GM23338 (cell line): ENCODE data around the gene CTSK. TPM values are rescaled to one million over a fixed set of nuclear protein-coding genes. Genes with fewer than 3 reads are reported as not detected.

ENCODE experiments used
- ATAC-seq: fragments of 200-7000 bp; cut with Tn5 transposase; 3 replicates; pipeline ENCODE4 v1.9.1; 2020
- DNase-seq: peaks from one replicate; pipeline ENCODE4 v3.0.0-alpha.2; 2015; ENCODE audit warnings: low spot score
- H2AFZ ChIP-seq: fragments of 200-600 bp; sonication (generic); 2 replicates; pipeline ENCODE4 v1.8.0; 2016; ENCODE audit warnings: antibody characterized with exemption, mild to moderate bottlenecking, moderate library complexity
- H3F3A ChIP-seq: fragments of 200-600 bp; sonication (generic); replicated peaks from 2 replicates; pipeline ENCODE4 v1.8.0; 2017; ENCODE audit warnings: antibody characterized with exemption, mixed run types, low read depth
- H3K27ac ChIP-seq: fragments of 200-600 bp; sonication (generic); 2 replicates; pipeline ENCODE4 v1.6.1; 2016; ENCODE audit warnings: low read depth
- H3K27me3 ChIP-seq: fragments of 200-600 bp; sonication (generic); 2 replicates; pipeline ENCODE4 v1.8.0; 2016; ENCODE audit warnings: mild to moderate bottlenecking, mixed run types, moderate library complexity; ENCODE audit not compliant: insufficient read depth
- H3K36me3 ChIP-seq: fragments of 200-600 bp; sonication (generic); 2 replicates; pipeline ENCODE4 v1.8.0; 2016; ENCODE audit warnings: mild to moderate bottlenecking; ENCODE audit not compliant: insufficient read depth
- H3K4me1 ChIP-seq: fragments of 200-600 bp; sonication (generic); 2 replicates; pipeline ENCODE4 v1.8.0; 2016; ENCODE audit warnings: mild to moderate bottlenecking, moderate library complexity; ENCODE audit not compliant: insufficient read depth
- H3K4me2 ChIP-seq: fragments of 200-600 bp; sonication (generic); 2 replicates; pipeline ENCODE4 v1.7.1; 2017; ENCODE audit warnings: mixed run types
- H3K4me3 ChIP-seq: fragments of 200-600 bp; sonication (generic); 2 replicates; pipeline ENCODE4 v1.6.1; 2016; ENCODE audit warnings: mixed run types
- H3K79me2 ChIP-seq: fragments of 200-600 bp; sonication (generic); replicated peaks from 2 replicates; pipeline ENCODE4 v1.8.0; 2017; ENCODE audit warnings: mild to moderate bottlenecking; ENCODE audit not compliant: insufficient read depth
- H3K9me2 ChIP-seq: fragments of 200-600 bp; sonication (generic); 2 replicates; pipeline ENCODE4 v1.8.0; 2017; ENCODE audit not compliant: insufficient read depth
- H4K20me1 ChIP-seq: fragments of 200-600 bp; sonication (generic); replicated peaks from 2 replicates; pipeline ENCODE4 v1.8.0; 2017; ENCODE audit warnings: mild to moderate bottlenecking; ENCODE audit not compliant: insufficient read depth
- H3K27ac Mint-ChIP-seq: 2 replicates; pipeline ENCODE4 v1.8.0; 2020; ENCODE audit warnings: inconsistent platforms, mild to moderate bottlenecking, moderate library complexity, mixed read lengths
- H3K27me3 Mint-ChIP-seq: 3 replicates; pipeline ENCODE4 v1.8.0; 2022; ENCODE audit warnings: low read depth, mild to moderate bottlenecking, moderate library complexity, mixed read lengths, inconsistent platforms; ENCODE audit not compliant: insufficient read depth, poor library complexity
- H3K36me3 Mint-ChIP-seq: 3 replicates; pipeline ENCODE4 v1.8.0; 2021; ENCODE audit warnings: low read depth, mild to moderate bottlenecking, inconsistent platforms, moderate library complexity, mixed read lengths
- H3K4me1 Mint-ChIP-seq: 3 replicates; pipeline ENCODE4 v1.8.0; 2020; ENCODE audit warnings: mild to moderate bottlenecking, inconsistent platforms, mixed read lengths
- H3K4me3 Mint-ChIP-seq: 3 replicates; pipeline ENCODE4 v1.8.0; 2021; ENCODE audit warnings: moderate library complexity, mild to moderate bottlenecking, inconsistent platforms, mixed read lengths
- H3K9me3 Mint-ChIP-seq: 3 replicates; pipeline ENCODE4 v1.8.0; 2020; ENCODE audit warnings: moderate library complexity, mild to moderate bottlenecking, inconsistent platforms, mixed read lengths
- CREB1 ChIP-seq: fragments of 250-450 bp; sonication (Bioruptor Pico); IDR thresholded peaks from 2 replicates; pipeline ENCODE4 v1.5.0; 2020; ENCODE audit warnings: low read depth, mild to moderate bottlenecking, moderate library complexity
- CTCF ChIP-seq, 2 experiments: fragments of 200-600 bp in 1 of 2; sonication (generic) in 1 of 2; conservative IDR thresholded peaks; 2 replicates each; pipeline versions ENCODE4 v1.5.1 to v1.6.1; 2016 to 2017; ENCODE audit warnings: antibody characterized with exemption in 2 of 2, low read depth in 2 of 2, mild to moderate bottlenecking in 2 of 2, moderate library complexity in 1 of 2
- ETS1 ChIP-seq: IDR thresholded peaks from 2 replicates; pipeline ENCODE4 v1.6.1; 2016; ENCODE audit warnings: antibody characterized with exemption
- EZH2 ChIP-seq: fragments of 200-600 bp; sonication (generic); IDR thresholded peaks from one replicate; pipeline ENCODE4 v1.8.0; 2017; ENCODE audit warnings: antibody characterized with exemption, mild to moderate bottlenecking, low read depth; ENCODE audit not compliant: unreplicated experiment
- EZH2phosphoT487 ChIP-seq: fragments of 200-600 bp; sonication (generic); IDR thresholded peaks from one replicate; pipeline ENCODE4 v1.8.1; 2018; ENCODE audit warnings: antibody characterized with exemption; ENCODE audit not compliant: unreplicated experiment
- JUNB ChIP-seq: IDR thresholded peaks from one replicate; pipeline ENCODE4 v1.6.1; 2016; ENCODE audit warnings: antibody characterized with exemption; ENCODE audit not compliant: unreplicated experiment
- NANOG ChIP-seq: IDR thresholded peaks from 2 replicates; pipeline ENCODE4 v1.6.1; 2016; ENCODE audit warnings: antibody characterized with exemption, borderline replicate concordance
- REST ChIP-seq: IDR thresholded peaks from one replicate; pipeline ENCODE4 v1.6.1; 2018; ENCODE audit warnings: antibody characterized with exemption; ENCODE audit not compliant: unreplicated experiment
- STAT1 ChIP-seq: IDR thresholded peaks from one replicate; pipeline ENCODE4 v1.6.1; 2016; ENCODE audit warnings: antibody characterized with exemption; ENCODE audit not compliant: unreplicated experiment
- ZNF114 ChIP-seq: fragments of 250-450 bp; sonication (Bioruptor Pico); IDR thresholded peaks from 2 replicates; pipeline ENCODE4 v1.5.0; 2020; ENCODE audit warnings: mild to moderate bottlenecking, moderate library complexity
- polyA plus RNA-seq: library from polyadenylated mRNA; unstranded; fragments of >200 nt; fragmentation: Nextera tagmentation; extraction: Ambion mirVana; gene quantifications from 2 replicates; pipeline ENCODE4 v1.2.1, GENCODE V29; 2016
- total RNA-seq: library from RNA; depleted of rRNA; stranded (reverse); fragments of >200 nt; shearing (Covaris generic); gene quantifications from 2 replicates; pipeline ENCODE4 v1.2.3, GENCODE V29; 2014

The CTSK gene
- total and polyA plus RNA-seq, 2 experiments from 2014 or later, result 2.8 to 3.3 TPM

GRCh38 chr1:150807249-150808023 lies 624 bp downstream of the CTSK start (continued):
- TF ChIP-seq EZH2phosphoT487 (no peak), CREB1 (no peak), ZNF114 (CRISPR knock-in tag) (no peak), EZH2 (no peak), CTCF (conservative IDR thresholded peaks at IDR 0.05; ENCODE audit: low read depth in 2 of 2) (no peak)

- Mint-ChIP-seq H3K4me3 (no peak overlapping the region), H3K27ac (no peak overlapping the region), H3K9me3 (no peaks in the 10 kb centered on the region), H3K4me1 (peaks cover 30% of the 10 kb centered on the region), H3K27me3 (peaks cover 2% of the 10 kb centered on the region), H3K36me3 (no peaks in the 10 kb centered on the region)
- H3K4me1 ChIP-seq, result peaks cover 27% of the 10 kb centered on the region
- DNase-seq (peak; percentile 8), ATAC-seq (peak; percentile 14; the same call in 1 of the 3 replicates)
- H3F3A ChIP-seq, result no peaks in the 10 kb centered on the region
- no peak for TF ChIP-seq EZH2
- TF ChIP-seq EZH2phosphoT487, result no peak
- no peak for TF ChIP-seq CTCF (conservative IDR thresholded peaks at IDR 0.05; ENCODE audit: low read depth in 2 of 2)
- no peak overlapping the region for H2AFZ ChIP-seq
- H3K4me3 ChIP-seq, result no peak overlapping the region
- no peaks in the 10 kb centered on the region for H3K79me2 ChIP-seq
- no peaks in the 10 kb centered on the region for H3K9me2 ChIP-seq
- H3K36me3 ChIP-seq, result no peaks in the 10 kb centered on the region
- H3K27me3 ChIP-seq, result no peaks in the 10 kb centered on the region
- no peaks in the 10 kb centered on the region for H4K20me1 ChIP-seq
- H3K4me2 ChIP-seq, result no peak overlapping the region
- no peak overlapping the region for H3K27ac ChIP-seq
These were observed 2.2 kb downstream of the CTSK start for GRCh38 chr1:150805899-150806298.

GRCh38 chr1:150804671-150805070 lies 3.4 kb downstream of the CTSK start:
- H3K4me1 ChIP-seq, result peaks cover 27% of the 10 kb centered on the region
- Mint-ChIP-seq H3K27ac (no peak overlapping the region), H3K9me3 (no peaks in the 10 kb centered on the region), H3K36me3 (no peaks in the 10 kb centered on the region), H3K27me3 (peaks cover 2% of the 10 kb centered on the region), H3K4me1 (peaks cover 32% of the 10 kb centered on the region), H3K4me3 (no peak overlapping the region)
- ATAC-seq (no peak), DNase-seq (no peak)
- H3K4me3 ChIP-seq, result no peak overlapping the region
- no peak overlapping the region for H3K4me2 ChIP-seq
- H3K36me3 ChIP-seq, result no peaks in the 10 kb centered on the region
- H2AFZ ChIP-seq, result no peak overlapping the region
- H3K9me2 ChIP-seq, result no peaks in the 10 kb centered on the region
- no peaks in the 10 kb centered on the region for H3F3A ChIP-seq
- H4K20me1 ChIP-seq, result no peaks in the 10 kb centered on the region
- H3K79me2 ChIP-seq, result no peaks in the 10 kb centered on the region
- no peak overlapping the region for H3K27ac ChIP-seq
- H3K27me3 ChIP-seq, result no peaks in the 10 kb centered on the region
- TF ChIP-seq STAT1 (no peak), CREB1 (no peak), JUNB (no peak), NANOG (no peak), ETS1 (no peak), CTCF (conservative IDR thresholded peaks at IDR 0.05; ENCODE audit: low read depth in 2 of 2) (no peak), REST (no peak)
